Choroid plexus epithelial cell (primary cell): Measurements from ENCODE around the gene ZNF821.

Experiments used
- DNase-seq: peaks from one replicate; pipeline ENCODE4 v3.0.0-alpha.2; 2010; ENCODE audit warnings: low read depth
- H3K4me3 ChIP-seq: 2 replicates; pipeline ENCODE4 v1.5.1; 2011; ENCODE audit warnings: low read depth, mild to moderate bottlenecking, control low read depth, low read length, moderate library complexity
- CTCF ChIP-seq: conservative IDR thresholded peaks from 2 replicates; pipeline ENCODE4 v1.5.1; 2011; ENCODE audit warnings: low read depth, mild to moderate bottlenecking, control low read depth, inconsistent platforms, low read length, moderate library complexity

The ZNF821 gene

GRCh38 chr16:71852561-71852960 lies 31.4 kb downstream of the ZNF821 start:
- no peak overlapping the region for H3K4me3 ChIP-seq
- TF ChIP-seq CTCF, result no peak
- DNase-seq, result no peak

GRCh38 chr16:71852158-71852557 lies 31.8 kb downstream of the ZNF821 start:
- TF ChIP-seq CTCF, result no peak
- no peak overlapping the region for H3K4me3 ChIP-seq
- DNase-seq, result no peak

GRCh38 chr16:71851746-71852145 lies 32.2 kb downstream of the ZNF821 start:
- DNase-seq, result no peak
- no peak overlapping the region for H3K4me3 ChIP-seq

DNA sequence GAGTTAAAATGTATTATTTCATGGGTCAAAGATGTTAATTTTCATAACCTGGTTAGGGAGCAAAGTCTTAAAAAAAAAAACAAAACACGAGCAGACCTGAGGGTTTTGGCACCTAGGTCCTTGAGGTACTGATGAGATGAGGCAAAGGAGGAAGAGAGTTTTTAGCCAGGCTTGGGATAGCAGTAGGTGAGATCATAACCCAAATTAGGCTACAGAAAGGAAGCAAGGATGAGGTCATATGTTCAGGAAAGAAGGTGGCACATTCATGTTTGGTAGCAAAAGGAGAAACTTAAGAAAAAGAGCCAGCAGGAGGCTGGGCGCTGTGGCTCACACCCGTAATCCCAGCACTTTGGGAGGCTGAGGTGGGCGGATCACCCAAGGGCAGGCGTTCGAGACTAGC lies 35.4 kb downstream of the ZNF821 start:
- DNase-seq, result no peak
- no peak for TF ChIP-seq CTCF
- no peak overlapping the region for H3K4me3 ChIP-seq

More at GRCh38 chr16:71851746-71852145, 32.2 kb downstream of the ZNF821 start:
- no peak for TF ChIP-seq CTCF

GRCh38 chr16:71847096-71847495 lies 36.9 kb downstream of the ZNF821 start:
- TF ChIP-seq CTCF, result no peak
- H3K4me3 ChIP-seq, result peak overlapping the region; percentile 95
- no peak for DNase-seq

DNA sequence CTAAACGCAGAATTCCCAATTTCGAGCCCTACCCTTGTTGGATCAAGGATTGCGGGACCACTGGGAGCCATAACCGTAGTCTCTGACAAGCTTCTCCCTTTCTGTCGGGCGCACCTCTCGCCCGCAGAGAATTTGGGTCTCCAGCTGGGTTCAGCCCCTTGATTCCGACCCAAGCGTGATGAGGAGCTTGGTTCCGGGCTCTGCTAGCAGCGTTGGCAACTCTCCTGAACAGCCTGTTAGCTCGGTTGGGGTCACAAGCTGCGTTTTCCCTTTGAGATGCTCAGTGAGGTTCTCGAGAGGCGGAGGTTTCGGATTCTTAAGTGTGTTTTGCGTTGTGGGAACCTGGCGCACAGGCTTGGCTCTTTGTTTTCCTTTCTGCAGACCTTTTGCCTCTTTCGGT lies 37.6 kb downstream of the ZNF821 start:
- peak overlapping the region; percentile 95 for H3K4me3 ChIP-seq
- peak; percentile 50 for DNase-seq
- no peak for TF ChIP-seq CTCF

- DNase-seq, result peak; percentile 92
- TF ChIP-seq CTCF, result no peak
- peak within 1 kb of the TSS; percentile 95 for H3K4me3 ChIP-seq
Measured at GRCh38 chr16:71845639-71846430, 38.1 kb downstream of the ZNF821 start, which contains the start of gene ATXN1L. Gene ATXN1L (plus strand): TSS chr16:71845976. CDS start chr16:71849741, 3,765 bp downstream.
